ENCODE measurements around the gene WDR4.
"Not testable (repeated sequence)": the region's sequence is repeated elsewhere in the genome, so short reads cannot be mapped to it uniquely, and the experiment has no call there.

Gene WDR4

GRCh38 chr21:42809577-42810475 lies 69.5 kb downstream of the WDR4 start:
- no peak for DNase-seq

- no peak for DNase-seq
Measured at GRCh38 chr21:42809171-42809570, 70.2 kb downstream of the WDR4 start.

GRCh38 chr21:42807938-42808613 lies 71.3 kb downstream of the WDR4 start:
- no peak for DNase-seq

GRCh38 chr21:42807293-42807895 lies 71.9 kb downstream of the WDR4 start:
- not testable (repeated sequence) for DNase-seq

- DNase-seq = no peak
Measured at GRCh38 chr21:42806509-42807140, 72.7 kb downstream of the WDR4 start.

GRCh38 chr21:42801616-42802015 lies 77.7 kb downstream of the WDR4 start:
- not testable (repeated sequence) for DNase-seq

- no peak for DNase-seq
Measured at GRCh38 chr21:42799948-42800347, 79.4 kb downstream of the WDR4 start.

- no peak for DNase-seq
Measured at GRCh38 chr21:42799516-42799915, 79.8 kb downstream of the WDR4 start.
